Panc1 (cell line): ENCODE data around the gene FZR1. TPM values are rescaled to one million over a fixed set of nuclear protein-coding genes. Genes with fewer than 3 reads are reported as not detected.

Experiments used
- ATAC-seq: fragments of 200-7000 bp; cut with Tn5 transposase; 2 replicates; pipeline ENCODE4 v1.9.1; 2020; ENCODE audit warnings: mild to moderate bottlenecking, moderate library complexity
- BruUV-seq: library from RNA; stranded (reverse); fragments of 400-500 nt; replicated peaks from 2 replicates; lab custom pipeline; 2021; lab: Mats Ljungman, UMichigan
- CTCF ChIA-PET: fragments of 300-600 bp; sonication (Branson Sonifier 250); formaldehyde crosslinking; loops from one replicate; lab custom pipeline; 2022; ENCODE audit warnings: antibody characterized with exemption; lab: Charles Lee
- POLR2A ChIA-PET: fragments of 300-600 bp; sonication (Branson Sonifier 250); formaldehyde crosslinking; loops from one replicate; lab custom pipeline; 2022; ENCODE audit warnings: antibody characterized with exemption; lab: Charles Lee
- DNase-seq: peaks from one replicate; pipeline ENCODE4 v3.0.0-alpha.2; 2010; ENCODE audit warnings: low read depth, low spot score
- H3K27ac ChIP-seq: 2 replicates; pipeline ENCODE4 v1.5.1; 2011; ENCODE audit warnings: mild to moderate bottlenecking, low read length, inconsistent platforms
- H3K27me3 ChIP-seq: fragments of 200-500 bp; sonication (Bioruptor generic); 2 replicates; pipeline ENCODE4 v1.6.0; 2014; ENCODE audit warnings: low read length, inconsistent platforms; ENCODE audit not compliant: control insufficient read depth, insufficient read depth
- H3K36me3 ChIP-seq: fragments of 200-500 bp; sonication (Bioruptor generic); 2 replicates; pipeline ENCODE4 v1.5.1; 2014; ENCODE audit warnings: inconsistent platforms, mild to moderate bottlenecking, low read length, moderate library complexity; ENCODE audit not compliant: control insufficient read depth, insufficient read depth
- H3K4me1 ChIP-seq: 2 replicates; pipeline ENCODE4 v1.5.1; 2011; ENCODE audit warnings: inconsistent platforms, mild to moderate bottlenecking, low read length, moderate library complexity; ENCODE audit not compliant: control insufficient read depth, insufficient read depth
- H3K4me3 ChIP-seq, 2 experiments: 2 replicates each; pipeline ENCODE4 v1.5.1; 2011 to 2012; ENCODE audit warnings: low read depth in 2 of 2, low read length in 2 of 2, mild to moderate bottlenecking in 2 of 2, inconsistent platforms in 1 of 2, moderate library complexity in 1 of 2
- H3K9me3 ChIP-seq: fragments of 200-500 bp; sonication (Bioruptor generic); 2 replicates; pipeline ENCODE4 v1.5.1; 2014; ENCODE audit warnings: low read depth, mild to moderate bottlenecking, inconsistent platforms, low read length, moderate library complexity; ENCODE audit not compliant: control insufficient read depth, insufficient read depth
- POLR2AphosphoS5 ChIP-seq: IDR thresholded peaks from 2 replicates; pipeline ENCODE4 v1.6.1; 2012; ENCODE audit warnings: mild to moderate bottlenecking, low read depth, low read length, moderate library complexity
- SIN3A ChIP-seq: IDR thresholded peaks from 2 replicates; pipeline ENCODE4 v1.6.1; 2012; ENCODE audit warnings: low read depth, mild to moderate bottlenecking, low read length, moderate library complexity, borderline replicate concordance; ENCODE audit not compliant: insufficient read depth
- TCF7L2 ChIP-seq: IDR thresholded peaks from 2 replicates; pipeline ENCODE4 v1.6.1; 2011; ENCODE audit warnings: mild to moderate bottlenecking, low read depth, low read length, inconsistent platforms
- in situ Hi-C: cut with HindIII; loops from 2 replicates; pipeline ENCODE4 v1.10.0; 2016; ENCODE audit warnings: low sequenced_read_pairs, low pct_unique_long_range_greater_than_20kb
- intact Hi-C: fragments of 100-400 bp; cut with micrococcal nuclease; formaldehyde crosslinking; loops from one replicate; pipeline ENCODE4 v1.10.0; 2022; ENCODE audit not compliant: unreplicated experiment
- total RNA-seq: library from RNA; stranded (reverse); gene quantifications from one replicate; pipeline ENCODE4 v1.2.1, GENCODE V29; 2021; ENCODE audit not compliant: unreplicated experiment
- TF ChIP-seq, protein P1 (sequence below), 2 experiments: IDR thresholded peaks; 2 replicates each; pipeline ENCODE4 v1.6.1; 2011 to 2012; ENCODE audit warnings: low read depth in 2 of 2, control low read depth in 1 of 2, low read length in 1 of 2, mild to moderate bottlenecking in 1 of 2, moderate library complexity in 1 of 2; ENCODE audit not compliant: insufficient read depth in 1 of 2
- TF ChIP-seq, protein P2 (sequence below): fragments of 450-650 bp; IDR thresholded peaks from 2 replicates; pipeline ENCODE4 v1.5.1; 2017; ENCODE audit warnings: mild to moderate bottlenecking

FZR1 gene
- total RNA-seq, 1 experiment from 2014 or later, result 48.7 TPM

DNA sequence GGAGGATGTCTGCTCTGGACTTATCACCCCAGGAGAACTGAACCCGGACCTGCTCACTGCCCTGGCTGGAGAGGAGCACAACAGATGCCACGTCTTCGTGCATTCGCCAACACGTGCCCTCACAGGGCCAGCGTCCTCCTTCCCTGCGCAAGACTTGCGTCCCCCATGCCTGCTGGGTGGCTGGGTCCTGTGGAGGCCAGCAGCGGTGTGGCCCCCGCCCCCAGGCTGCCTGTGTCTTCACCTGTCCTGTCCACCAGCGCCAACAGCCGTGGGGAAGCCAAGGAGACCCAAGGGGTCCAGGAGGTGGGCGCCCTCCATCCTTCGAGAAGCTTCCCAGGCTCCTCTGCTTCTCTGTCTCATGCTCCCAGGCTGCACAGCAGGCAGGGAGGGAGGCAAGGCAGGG lies 29.5 kb downstream of the FZR1 start:
- in situ Hi-C loops (no loop called here), intact Hi-C loops (no loop called here)
- ChIA-PET POLR2A (no interaction called here), CTCF (no interaction called here)
- Histone ChIP-seq H3K4me1 (peaks cover 7% of the 10 kb centered on the region; the same call in 1 of the 2 replicates), H3K27ac (no peak overlapping the region), H3K27me3 (no peaks in the 10 kb centered on the region), H3K9me3 (no peaks in the 10 kb centered on the region), H3K36me3 (no peaks in the 10 kb centered on the region; the same call in 1 of the 2 replicates), H3K4me3 (no peak overlapping the region)
- no peak for DNase-seq
- no TSS peak for BruUV-seq
- TF ChIP-seq, protein P1, sequence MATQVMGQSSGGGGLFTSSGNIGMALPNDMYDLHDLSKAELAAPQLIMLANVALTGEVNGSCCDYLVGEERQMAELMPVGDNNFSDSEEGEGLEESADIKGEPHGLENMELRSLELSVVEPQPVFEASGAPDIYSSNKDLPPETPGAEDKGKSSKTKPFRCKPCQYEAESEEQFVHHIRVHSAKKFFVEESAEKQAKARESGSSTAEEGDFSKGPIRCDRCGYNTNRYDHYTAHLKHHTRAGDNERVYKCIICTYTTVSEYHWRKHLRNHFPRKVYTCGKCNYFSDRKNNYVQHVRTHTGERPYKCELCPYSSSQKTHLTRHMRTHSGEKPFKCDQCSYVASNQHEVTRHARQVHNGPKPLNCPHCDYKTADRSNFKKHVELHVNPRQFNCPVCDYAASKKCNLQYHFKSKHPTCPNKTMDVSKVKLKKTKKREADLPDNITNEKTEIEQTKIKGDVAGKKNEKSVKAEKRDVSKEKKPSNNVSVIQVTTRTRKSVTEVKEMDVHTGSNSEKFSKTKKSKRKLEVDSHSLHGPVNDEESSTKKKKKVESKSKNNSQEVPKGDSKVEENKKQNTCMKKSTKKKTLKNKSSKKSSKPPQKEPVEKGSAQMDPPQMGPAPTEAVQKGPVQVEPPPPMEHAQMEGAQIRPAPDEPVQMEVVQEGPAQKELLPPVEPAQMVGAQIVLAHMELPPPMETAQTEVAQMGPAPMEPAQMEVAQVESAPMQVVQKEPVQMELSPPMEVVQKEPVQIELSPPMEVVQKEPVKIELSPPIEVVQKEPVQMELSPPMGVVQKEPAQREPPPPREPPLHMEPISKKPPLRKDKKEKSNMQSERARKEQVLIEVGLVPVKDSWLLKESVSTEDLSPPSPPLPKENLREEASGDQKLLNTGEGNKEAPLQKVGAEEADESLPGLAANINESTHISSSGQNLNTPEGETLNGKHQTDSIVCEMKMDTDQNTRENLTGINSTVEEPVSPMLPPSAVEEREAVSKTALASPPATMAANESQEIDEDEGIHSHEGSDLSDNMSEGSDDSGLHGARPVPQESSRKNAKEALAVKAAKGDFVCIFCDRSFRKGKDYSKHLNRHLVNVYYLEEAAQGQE (IDR thresholded peaks at IDR 0.05; ENCODE audit: insufficient read depth in 1 of 2, low read depth in 2 of 2, low read length in 1 of 2), result no peak
- TF ChIP-seq, protein P2, sequence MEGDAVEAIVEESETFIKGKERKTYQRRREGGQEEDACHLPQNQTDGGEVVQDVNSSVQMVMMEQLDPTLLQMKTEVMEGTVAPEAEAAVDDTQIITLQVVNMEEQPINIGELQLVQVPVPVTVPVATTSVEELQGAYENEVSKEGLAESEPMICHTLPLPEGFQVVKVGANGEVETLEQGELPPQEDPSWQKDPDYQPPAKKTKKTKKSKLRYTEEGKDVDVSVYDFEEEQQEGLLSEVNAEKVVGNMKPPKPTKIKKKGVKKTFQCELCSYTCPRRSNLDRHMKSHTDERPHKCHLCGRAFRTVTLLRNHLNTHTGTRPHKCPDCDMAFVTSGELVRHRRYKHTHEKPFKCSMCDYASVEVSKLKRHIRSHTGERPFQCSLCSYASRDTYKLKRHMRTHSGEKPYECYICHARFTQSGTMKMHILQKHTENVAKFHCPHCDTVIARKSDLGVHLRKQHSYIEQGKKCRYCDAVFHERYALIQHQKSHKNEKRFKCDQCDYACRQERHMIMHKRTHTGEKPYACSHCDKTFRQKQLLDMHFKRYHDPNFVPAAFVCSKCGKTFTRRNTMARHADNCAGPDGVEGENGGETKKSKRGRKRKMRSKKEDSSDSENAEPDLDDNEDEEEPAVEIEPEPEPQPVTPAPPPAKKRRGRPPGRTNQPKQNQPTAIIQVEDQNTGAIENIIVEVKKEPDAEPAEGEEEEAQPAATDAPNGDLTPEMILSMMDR, result no peak
- TF ChIP-seq POLR2AphosphoS5, result no peak
- no peak for TF ChIP-seq TCF7L2
- ATAC-seq, result no peak

DNA sequence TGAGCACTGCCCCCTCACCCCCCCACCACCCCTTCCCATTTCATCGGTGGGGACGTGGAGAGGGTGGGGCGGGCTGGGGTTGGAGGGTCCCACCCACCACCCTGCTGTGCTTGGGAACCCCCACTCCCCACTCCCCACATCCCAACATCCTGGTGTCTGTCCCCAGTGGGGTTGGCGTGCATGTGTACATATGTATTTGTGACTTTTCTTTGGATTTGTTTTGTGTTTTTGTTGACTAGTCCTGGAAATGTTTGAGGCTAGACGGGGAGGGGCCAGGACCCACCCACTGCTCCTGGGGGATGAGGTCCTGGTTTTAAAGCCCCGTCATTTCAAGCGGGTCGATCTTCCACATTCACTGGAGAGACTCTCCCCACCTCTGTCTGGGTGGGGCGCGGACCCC lies 29.9 kb downstream of the FZR1 start:
- no peaks in the 10 kb centered on the region; the same call in 1 of the 2 replicates for H3K36me3 ChIP-seq
- CTCF ChIA-PET, result no interaction called here
- DNase-seq (no peak), ATAC-seq (no peak)
- TF ChIP-seq TCF7L2 (no peak), SIN3A (no peak), POLR2AphosphoS5 (no peak)
- TF ChIP-seq, protein P1 (IDR thresholded peaks at IDR 0.05; ENCODE audit: insufficient read depth in 1 of 2, low read depth in 2 of 2, low read length in 1 of 2), result no peak
- TF ChIP-seq, protein P2, result no peak
- no peaks in the 10 kb centered on the region for H3K27me3 ChIP-seq
- H3K4me3 ChIP-seq, result no peak overlapping the region
- BruUV-seq, result no TSS peak
- in situ Hi-C loops, result no loop called here
- no peaks in the 10 kb centered on the region for H3K9me3 ChIP-seq
- intact Hi-C loops, result no loop called here
- H3K4me1 ChIP-seq, result peaks cover 7% of the 10 kb centered on the region; the same call in 1 of the 2 replicates
- POLR2A ChIA-PET, result no interaction called here
- H3K27ac ChIP-seq, result no peak overlapping the region
